Keratinocyte (primary cell): Measurements from ENCODE around the gene CYP19A1. TPM values are rescaled to one million over a fixed set of nuclear protein-coding genes. Genes with fewer than 3 reads are reported as not detected.

Source experiments
- DNase-seq: peaks from one replicate; pipeline ENCODE4 v3.0.0-alpha.2; 2011; ENCODE audit warnings: low read depth, missing footprints, low spot score
- FAIRE-seq: peaks from 2 replicates; lab custom pipeline; 2011; peaks lifted over from hg19 to GRCh38; lab: Jason Lieb, UNC
- H2AFZ ChIP-seq: 2 replicates; pipeline ENCODE4 v1.6.0; 2012; ENCODE audit warnings: low read length, control low read depth, inconsistent platforms; ENCODE audit not compliant: control insufficient read depth
- H3K27ac ChIP-seq: 2 replicates; pipeline ENCODE4 v1.5.1; 2011; ENCODE audit warnings: low read length; ENCODE audit not compliant: control insufficient read depth, insufficient read depth
- H3K27me3 ChIP-seq: 3 replicates; pipeline ENCODE4 v1.6.0; 2011; ENCODE audit warnings: low read length; ENCODE audit not compliant: control insufficient read depth, insufficient read depth; ENCODE audit errors: extremely low read depth
- H3K36me3 ChIP-seq, 2 experiments: 2 replicates in 1 of 2; 3 replicates in 1 of 2; pipeline ENCODE4 v1.5.1; 2011; ENCODE audit warnings: low read length in 2 of 2, mild to moderate bottlenecking in 1 of 2; ENCODE audit not compliant: control insufficient read depth in 2 of 2, insufficient read depth in 2 of 2; ENCODE audit errors: extremely low read depth in 1 of 2
- H3K4me1 ChIP-seq: 3 replicates; pipeline ENCODE4 v1.5.1; 2011; ENCODE audit warnings: low read length; ENCODE audit not compliant: control insufficient read depth, insufficient read depth; ENCODE audit errors: extremely low read depth
- H3K4me2 ChIP-seq: 3 replicates; pipeline ENCODE4 v1.6.0; 2011; ENCODE audit warnings: low read depth, low read length; ENCODE audit not compliant: control insufficient read depth, insufficient read depth; ENCODE audit errors: extremely low read depth
- H3K4me3 ChIP-seq, 3 experiments: fragments of 200-600 bp in 1 of 3; sonication (generic) in 1 of 3; 2 replicates in 2 of 3; 3 replicates in 1 of 3; pipeline ENCODE4 v1.5.1; 2011 to 2016; ENCODE audit warnings: low read length in 3 of 3, mild to moderate bottlenecking in 3 of 3, control low read depth in 2 of 3, inconsistent platforms in 1 of 3, low read depth in 1 of 3, mixed read lengths in 1 of 3, mixed run types in 1 of 3, moderate library complexity in 1 of 3; ENCODE audit not compliant: control insufficient read depth in 2 of 3, insufficient read depth in 2 of 3; ENCODE audit errors: extremely low read depth in 1 of 3
- H3K79me2 ChIP-seq: 2 replicates; pipeline ENCODE4 v1.6.0; 2012; ENCODE audit warnings: low read length; ENCODE audit not compliant: control insufficient read depth, insufficient read depth
- H3K9ac ChIP-seq: 3 replicates; pipeline ENCODE4 v1.6.0; 2011; ENCODE audit warnings: low read length; ENCODE audit not compliant: control insufficient read depth, insufficient read depth; ENCODE audit errors: extremely low read depth
- H3K9me1 ChIP-seq: 3 replicates; pipeline ENCODE4 v1.6.0; 2011; ENCODE audit warnings: low read length; ENCODE audit not compliant: control insufficient read depth, insufficient read depth; ENCODE audit errors: extremely low read depth
- H3K9me3 ChIP-seq: 2 replicates; pipeline ENCODE4 v1.5.1; 2012; ENCODE audit warnings: low read depth, low read length; ENCODE audit not compliant: control insufficient read depth
- H4K20me1 ChIP-seq: 3 replicates; pipeline ENCODE4 v1.6.0; 2011; ENCODE audit warnings: low read length; ENCODE audit not compliant: control insufficient read depth, insufficient read depth; ENCODE audit errors: extremely low read depth
- EZH2 ChIP-seq: IDR thresholded peaks from one replicate; pipeline ENCODE4 v1.6.1; 2012; ENCODE audit warnings: inconsistent platforms, mild to moderate bottlenecking, low read length, moderate library complexity
- dilution Hi-C: fragments of 300-500 bp; cut with MboI; formaldehyde crosslinking; loops from one replicate; pipeline ENCODE4 v1.7.0; 2020; ENCODE audit warnings: low sequenced_read_pairs; ENCODE audit not compliant: extremely low pct_ligation_motif_present
- polyA plus RNA-seq, 5 experiments: library from polyadenylated mRNA; depleted of rRNA in 3 of 5; stranded (reverse) in 3 of 5; stranded (forward) in 1 of 5; unstranded in 1 of 5; fragments of >200 nt; gene quantifications; 1 replicate in 1 of 5; 2 replicates in 3 of 5; 3 replicates in 1 of 5; pipeline versions ENCODE4 v1.2.1 to v1.2.3, GENCODE V29; 2011 to 2012; ENCODE audit warnings: missing spikeins in 2 of 5, low read depth in 1 of 5, low replicate concordance in 1 of 5
- TF ChIP-seq, protein P1 (sequence below), 3 experiments: IDR thresholded peaks in 1 of 3; conservative IDR thresholded peaks in 1 of 3; optimal IDR thresholded peaks in 1 of 3; 2 replicates in 2 of 3; 3 replicates in 1 of 3; pipeline versions ENCODE3 to v1.5.1; 2011; ENCODE audit warnings: low read length in 3 of 3, mild to moderate bottlenecking in 3 of 3, moderate library complexity in 2 of 3, control low read depth in 1 of 3, inconsistent platforms in 1 of 3; ENCODE audit not compliant: insufficient read depth in 2 of 3; ENCODE audit errors: extremely low read depth in 1 of 3

CYP19A1 gene
- polyA plus RNA-seq, 1 donor (not counting 4 experiments of a cell fraction or from before 2014, with no cell fraction given) = not detected

DNA sequence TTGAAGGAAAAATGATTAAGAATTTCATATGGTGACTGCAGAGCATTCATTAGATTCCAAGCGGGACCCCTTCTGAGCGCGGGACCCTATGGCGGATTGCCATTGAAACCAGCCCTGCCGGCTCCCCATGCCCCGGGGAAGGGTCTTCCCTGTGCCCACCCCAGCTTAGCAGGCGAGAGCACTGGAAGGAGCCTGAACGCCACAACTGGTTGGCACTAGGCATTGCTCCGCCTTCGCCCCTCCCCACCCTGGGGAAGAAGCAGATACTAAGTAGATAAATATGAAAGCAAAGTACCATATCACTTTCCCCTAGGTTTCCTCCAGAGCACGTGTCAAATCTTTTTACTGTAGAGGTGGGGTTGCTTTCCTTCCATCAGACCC is 70.7 kb downstream of the CYP19A1 start:
- no peaks in the 10 kb centered on the region for H3K4me1 ChIP-seq
- no peaks in the 10 kb centered on the region for H3K79me2 ChIP-seq
- TF ChIP-seq, protein P1, sequence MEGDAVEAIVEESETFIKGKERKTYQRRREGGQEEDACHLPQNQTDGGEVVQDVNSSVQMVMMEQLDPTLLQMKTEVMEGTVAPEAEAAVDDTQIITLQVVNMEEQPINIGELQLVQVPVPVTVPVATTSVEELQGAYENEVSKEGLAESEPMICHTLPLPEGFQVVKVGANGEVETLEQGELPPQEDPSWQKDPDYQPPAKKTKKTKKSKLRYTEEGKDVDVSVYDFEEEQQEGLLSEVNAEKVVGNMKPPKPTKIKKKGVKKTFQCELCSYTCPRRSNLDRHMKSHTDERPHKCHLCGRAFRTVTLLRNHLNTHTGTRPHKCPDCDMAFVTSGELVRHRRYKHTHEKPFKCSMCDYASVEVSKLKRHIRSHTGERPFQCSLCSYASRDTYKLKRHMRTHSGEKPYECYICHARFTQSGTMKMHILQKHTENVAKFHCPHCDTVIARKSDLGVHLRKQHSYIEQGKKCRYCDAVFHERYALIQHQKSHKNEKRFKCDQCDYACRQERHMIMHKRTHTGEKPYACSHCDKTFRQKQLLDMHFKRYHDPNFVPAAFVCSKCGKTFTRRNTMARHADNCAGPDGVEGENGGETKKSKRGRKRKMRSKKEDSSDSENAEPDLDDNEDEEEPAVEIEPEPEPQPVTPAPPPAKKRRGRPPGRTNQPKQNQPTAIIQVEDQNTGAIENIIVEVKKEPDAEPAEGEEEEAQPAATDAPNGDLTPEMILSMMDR (optimal IDR thresholded peaks at IDR 0.05 in 1 of 3, IDR thresholded peaks at IDR 0.05 in 1 of 3, conservative IDR thresholded peaks at IDR 0.05 in 1 of 3; ENCODE audit: extremely low read depth in 1 of 3, insufficient read depth in 2 of 3, low read length in 3 of 3) = no peak
- TF ChIP-seq EZH2 = no peak
- no peaks in the 10 kb centered on the region for H3K9me3 ChIP-seq
- dilution Hi-C loops = no loop called here
- no peak overlapping the region for H2AFZ ChIP-seq
- FAIRE-seq (no peak), DNase-seq (no peak)
- no peak overlapping the region for H3K9ac ChIP-seq
- H3K4me2 ChIP-seq = peak overlapping the region; percentile 50
- no peaks in the 10 kb centered on the region for H4K20me1 ChIP-seq
- H3K4me3 ChIP-seq = peak overlapping the region in 1 of 3 experiments; percentile 46
- no peaks in the 10 kb centered on the region for H3K36me3 ChIP-seq
- no peak overlapping the region for H3K27ac ChIP-seq
- no peaks in the 10 kb centered on the region for H3K9me1 ChIP-seq
- H3K27me3 ChIP-seq = peaks cover 51% of the 10 kb centered on the region

DNA sequence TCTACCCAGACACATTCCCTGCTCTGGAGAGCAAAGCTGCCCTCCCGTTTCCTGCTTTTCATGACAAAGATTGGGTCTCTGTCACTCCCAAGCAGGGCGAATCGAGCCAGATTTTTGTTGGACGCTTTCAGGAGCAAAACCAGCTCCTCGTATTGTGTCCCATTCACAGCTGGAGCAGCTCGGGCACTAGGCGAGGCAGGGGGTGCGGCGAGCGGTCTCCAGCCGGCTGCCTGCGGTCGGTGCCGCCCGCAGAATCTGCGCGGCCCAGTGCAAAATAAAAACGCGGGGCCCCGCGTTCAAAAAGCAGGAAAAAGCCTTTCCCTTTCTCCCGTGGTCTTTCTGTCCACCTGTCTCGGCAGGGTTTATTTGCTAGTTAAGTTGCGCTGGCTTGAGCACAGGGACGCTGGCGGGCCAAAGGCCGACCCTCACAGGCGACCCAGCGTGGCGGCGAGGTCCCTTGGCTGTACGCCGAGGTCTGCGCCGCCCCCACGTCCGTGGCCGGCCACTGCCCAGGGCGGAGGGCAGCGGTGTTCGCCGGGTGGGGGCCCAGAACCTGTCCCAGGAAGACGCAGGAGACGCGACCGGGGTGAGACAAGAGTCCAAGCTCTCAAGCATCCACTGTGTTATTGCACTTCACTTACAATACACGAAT is 71.2 kb downstream of the CYP19A1 start:
- no peaks in the 10 kb centered on the region for H4K20me1 ChIP-seq
- no peaks in the 10 kb centered on the region for H3K79me2 ChIP-seq
- H3K4me2 ChIP-seq = peak overlapping the region; percentile 50
- peaks cover 51% of the 10 kb centered on the region for H3K27me3 ChIP-seq
- TF ChIP-seq EZH2 = peak; percentile 82
- TF ChIP-seq, protein P1 (optimal IDR thresholded peaks at IDR 0.05 in 1 of 3, IDR thresholded peaks at IDR 0.05 in 1 of 3, conservative IDR thresholded peaks at IDR 0.05 in 1 of 3; ENCODE audit: extremely low read depth in 1 of 3, insufficient read depth in 2 of 3, low read length in 3 of 3) = no peak
- dilution Hi-C loops = no loop called here
- H3K9ac ChIP-seq = no peak overlapping the region
- DNase-seq (no peak), FAIRE-seq (no peak)
- H3K27ac ChIP-seq = no peak overlapping the region
- no peak overlapping the region for H2AFZ ChIP-seq
- H3K9me1 ChIP-seq = no peaks in the 10 kb centered on the region
- H3K4me1 ChIP-seq = no peaks in the 10 kb centered on the region
- no peaks in the 10 kb centered on the region for H3K9me3 ChIP-seq
- no peaks in the 10 kb centered on the region for H3K36me3 ChIP-seq
- peak overlapping the region; percentile 9 to 46 (median 9) for H3K4me3 ChIP-seq
